Activated CD8-positive, alpha-beta memory T cell treated with anti-CD3 and anti-CD28 coated beads, Interleukin-2, amount 50 U/mL, for 24 hours (primary cell): Measurements from ENCODE around the gene LEFTY2.
"Not testable (repeated sequence)": the region's sequence is repeated elsewhere in the genome, so short reads cannot be mapped to it uniquely, and the experiment has no call there.

Source experiments
- DNase-seq: peaks from one replicate; pipeline ENCODE4 v3.0.0-alpha.2; 2020; ENCODE audit errors: extremely low read depth

The LEFTY2 gene

DNA sequence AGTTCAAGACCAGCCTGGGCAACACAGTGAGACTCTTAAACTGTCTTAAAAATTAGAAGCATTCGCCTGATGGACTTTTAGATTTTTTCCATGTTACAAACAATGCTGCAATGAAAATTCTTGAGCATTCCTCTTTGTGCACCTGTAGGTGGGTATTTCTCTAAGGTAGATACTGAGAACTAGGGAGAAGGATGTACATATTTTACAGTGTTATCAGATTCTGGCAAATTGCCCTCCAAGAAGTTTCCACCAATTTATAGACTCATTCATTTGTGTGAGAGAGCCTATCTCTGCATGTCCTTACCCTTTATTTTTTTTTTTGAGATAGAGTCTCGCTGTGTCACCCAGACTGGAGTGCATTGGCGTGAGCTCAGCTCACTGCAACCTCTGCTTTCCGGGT lies 12.3 kb upstream of the LEFTY2 start:
- no peak for DNase-seq

GRCh38 chr1:225950905-225951497 lies 10.0 kb upstream of the LEFTY2 start:
- no peak for DNase-seq

DNA sequence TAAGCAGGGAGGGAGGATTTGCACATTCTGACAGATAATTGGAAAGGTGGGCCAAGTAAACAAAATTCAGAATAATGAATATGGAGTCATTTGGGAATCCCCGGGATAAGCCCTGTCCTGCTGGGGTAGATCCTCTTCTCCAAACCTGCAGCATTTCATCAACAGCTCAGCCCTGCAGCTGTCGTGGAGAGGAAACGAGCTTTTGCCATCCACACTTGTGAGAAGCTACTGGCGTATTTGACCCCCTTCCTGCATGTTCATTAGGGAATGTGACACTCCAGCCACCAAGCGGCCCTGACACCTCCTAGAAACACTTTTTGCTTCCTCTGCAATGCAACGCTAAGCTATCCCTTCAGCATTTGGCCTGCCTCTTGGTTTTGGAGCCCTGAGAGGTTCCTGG lies 8.0 kb upstream of the LEFTY2 start:
- DNase-seq, result no peak

DNA sequence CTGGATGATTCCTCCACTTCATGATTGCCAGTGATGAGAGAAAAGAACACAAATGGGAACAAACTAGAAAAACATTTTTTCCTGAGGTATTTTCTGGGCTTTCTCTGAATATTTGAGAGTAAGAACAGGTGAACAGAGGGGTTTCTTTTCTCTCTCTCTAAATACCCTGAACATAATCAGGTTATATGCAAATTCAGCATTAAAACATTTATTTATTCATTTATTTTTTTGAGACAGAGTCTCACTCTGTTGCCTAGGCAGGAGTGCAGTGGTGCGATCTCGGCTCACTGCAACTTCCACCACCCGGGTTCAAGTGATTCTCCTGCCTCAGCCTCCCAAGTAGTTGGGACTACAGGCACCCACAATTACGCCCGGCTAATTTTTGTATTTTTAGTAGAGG lies 5.8 kb upstream of the LEFTY2 start:
- DNase-seq, result no peak

DNA sequence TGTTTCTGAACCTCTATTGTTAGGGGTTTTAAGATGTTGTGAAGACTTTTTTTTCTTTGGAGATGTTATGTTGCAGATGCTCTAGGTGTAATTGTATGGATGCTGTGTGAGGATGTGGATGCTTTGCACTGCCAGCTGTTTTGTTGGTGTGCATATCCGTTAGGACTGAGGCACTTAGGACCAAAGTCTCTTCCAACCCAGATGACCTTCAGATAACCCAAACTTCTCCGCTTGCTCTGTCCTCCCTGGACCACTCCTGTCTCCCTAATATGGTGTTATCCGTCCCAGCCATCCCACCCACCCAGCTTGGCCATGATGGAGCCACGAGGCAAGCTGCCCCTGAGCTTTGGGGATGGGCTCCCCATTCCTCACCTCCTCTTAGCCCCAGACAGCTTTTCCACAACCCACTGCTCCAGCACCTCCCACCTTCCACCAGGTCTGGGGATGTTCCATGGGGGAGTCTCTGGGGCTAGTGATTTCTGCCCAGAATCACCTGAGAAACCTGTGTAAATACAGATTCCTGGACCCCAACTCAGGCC lies 5.1 kb upstream of the LEFTY2 start:
- no peak for DNase-seq

DNA sequence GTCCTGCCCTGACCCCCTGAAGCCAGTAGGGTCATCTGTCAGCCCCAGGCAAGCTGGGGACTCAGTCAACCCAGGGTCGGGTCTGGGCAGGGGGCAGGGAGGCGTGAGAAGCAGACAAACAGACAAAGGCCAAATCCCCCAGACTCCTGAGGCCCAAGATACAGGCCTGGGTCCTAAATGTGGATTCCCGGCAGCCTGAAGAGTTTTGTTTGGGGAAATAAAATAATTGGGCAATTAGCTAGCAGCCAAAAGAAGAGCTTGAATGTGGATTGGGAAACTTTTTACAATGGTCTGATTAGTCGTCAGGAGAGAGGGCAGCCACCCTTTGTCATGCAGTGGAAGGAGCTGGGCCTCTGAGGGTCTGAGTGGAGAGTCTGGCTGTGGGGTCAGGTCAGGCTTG lies 4.5 kb upstream of the LEFTY2 start:
- DNase-seq, result no peak

- no peak for DNase-seq
Observed at GRCh38 chr1:225944951-225945350, 3.9 kb upstream of the LEFTY2 start.

DNA sequence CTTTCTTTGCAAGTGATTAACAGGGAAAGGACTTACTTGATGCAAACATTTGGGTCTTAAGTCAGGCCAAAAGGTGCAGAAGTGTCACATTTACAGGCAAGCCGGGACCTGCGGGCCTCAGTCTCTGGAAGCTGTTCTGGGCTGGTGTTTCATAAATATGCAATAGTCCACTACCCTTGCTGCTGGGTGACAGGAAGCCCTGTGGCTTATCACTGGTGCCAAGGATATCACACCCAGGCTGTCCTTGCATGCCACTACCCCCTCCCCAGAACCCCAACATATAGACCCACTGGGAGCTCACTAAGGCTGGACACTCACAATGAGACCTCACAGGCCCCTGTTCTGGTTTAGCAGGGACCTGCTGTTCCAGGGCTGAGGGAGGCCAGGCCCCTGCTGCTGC lies 3.4 kb upstream of the LEFTY2 start:
- no peak for DNase-seq

- no peak for DNase-seq
Observed at GRCh38 chr1:225943582-225943981, 2.6 kb upstream of the LEFTY2 start.

GRCh38 chr1:225942574-225942973 lies 1.6 kb upstream of the LEFTY2 start:
- DNase-seq, result no peak

DNA sequence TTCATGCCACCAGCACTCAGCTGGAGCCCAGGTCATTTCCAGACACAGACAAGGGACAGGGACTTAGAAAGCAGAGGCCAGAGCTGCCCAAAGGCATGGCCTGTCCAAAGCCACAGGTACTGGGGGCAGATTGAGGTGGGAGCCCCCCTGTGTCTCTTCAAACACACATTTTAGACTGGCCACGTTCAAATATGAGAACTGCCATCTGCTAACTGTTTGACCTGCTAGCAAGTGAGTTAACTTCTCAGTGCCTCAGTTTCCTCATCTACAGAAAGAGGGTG lies 862 bp upstream of the LEFTY2 start:
- no peak for DNase-seq

GRCh38 chr1:225940385-225941151 lies 452 bp downstream of the LEFTY2 start:
- no peak for DNase-seq

- DNase-seq, result not testable (repeated sequence)
Observed at GRCh38 chr1:225939939-225940310, 1.1 kb downstream of the LEFTY2 start.

DNA sequence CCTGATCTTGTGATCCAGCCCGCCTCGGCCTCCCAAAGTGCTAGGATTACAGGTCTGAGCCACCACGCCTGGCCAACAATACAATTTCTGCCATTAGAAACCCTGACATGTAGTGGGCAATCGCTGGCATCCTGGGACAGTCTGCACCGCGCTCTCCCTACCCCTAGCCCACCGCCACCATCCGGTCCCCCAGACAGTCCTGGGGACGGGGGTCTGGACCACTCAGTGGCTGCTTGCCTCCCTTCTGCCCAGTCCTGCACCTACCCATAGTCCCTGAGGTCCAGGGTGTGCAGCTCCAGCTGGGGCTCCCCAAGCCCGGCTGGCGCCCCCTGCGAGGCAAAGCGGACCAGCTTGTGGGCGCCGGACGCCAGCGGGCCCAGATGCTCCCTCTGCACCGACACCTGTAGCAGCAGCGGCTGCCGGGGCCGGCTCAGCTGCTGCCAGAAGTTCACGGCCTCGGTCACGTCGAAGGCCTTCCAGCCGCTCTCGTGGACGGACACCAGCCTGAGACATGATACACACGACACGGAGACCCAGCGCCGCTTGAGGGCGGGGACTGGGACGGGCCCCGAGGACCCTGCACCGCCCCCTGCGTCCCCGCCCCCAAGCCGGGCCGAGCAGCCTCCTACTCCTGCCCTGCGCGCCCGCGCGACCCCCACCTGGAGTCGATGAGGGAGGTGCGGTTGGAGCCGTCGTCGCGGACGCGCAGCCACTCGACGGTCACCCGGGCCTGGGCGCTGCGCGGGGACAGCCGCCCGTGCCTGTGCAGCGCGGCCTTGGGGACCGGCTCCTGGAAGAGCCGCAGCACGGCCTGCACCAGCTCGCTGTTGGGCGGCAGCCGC lies 1.7 kb downstream of the LEFTY2 start:
- DNase-seq, result not testable (repeated sequence)

- DNase-seq, result no peak
Observed at GRCh38 chr1:225937048-225937968, 3.7 kb downstream of the LEFTY2 start.

DNA sequence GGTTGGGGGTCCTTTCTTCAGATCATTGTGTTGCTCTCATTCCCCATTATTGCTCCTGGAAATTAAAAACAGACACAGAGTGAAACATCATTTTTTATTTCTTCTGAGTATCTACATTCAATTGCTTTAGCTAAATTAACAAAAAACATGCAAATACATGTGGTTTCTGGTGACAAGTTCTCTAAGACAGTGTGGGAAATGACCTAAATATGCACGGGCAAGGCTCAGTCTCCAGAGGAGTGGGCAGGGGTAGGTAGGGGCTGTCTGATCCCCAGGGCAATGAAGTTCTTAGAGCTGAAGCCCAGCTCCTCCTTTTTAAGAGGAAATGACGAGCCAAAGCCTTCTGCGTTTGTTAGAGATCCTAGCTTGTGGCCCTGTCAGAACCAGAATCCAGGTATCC lies 4.5 kb downstream of the LEFTY2 start:
- no peak for DNase-seq

- not testable (repeated sequence) for DNase-seq
Observed at GRCh38 chr1:225936086-225936485, 4.9 kb downstream of the LEFTY2 start.

- DNase-seq, result no peak
Observed at GRCh38 chr1:225934711-225935110, 6.3 kb downstream of the LEFTY2 start.

DNA sequence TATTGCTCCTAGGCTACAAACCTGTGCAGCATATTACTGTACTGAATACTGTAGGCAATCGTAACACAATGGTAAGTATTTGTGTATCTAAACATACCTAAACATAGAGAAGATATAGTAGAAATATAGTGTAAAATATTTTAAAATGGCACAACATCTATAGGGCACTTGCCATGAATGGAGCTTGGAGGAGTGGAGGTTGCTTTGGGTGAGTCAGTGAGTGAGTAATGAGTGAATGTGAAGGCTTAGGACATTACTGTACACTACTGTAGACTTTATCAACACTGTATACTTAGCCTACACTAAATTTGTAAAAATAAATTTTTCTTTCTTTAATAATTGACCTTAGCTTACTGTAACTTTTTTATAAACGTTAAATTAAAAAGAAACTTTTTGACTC lies 7.9 kb downstream of the LEFTY2 start:
- DNase-seq, result no peak

- DNase-seq, result no peak
Observed at GRCh38 chr1:225931270-225932136, 9.5 kb downstream of the LEFTY2 start.

DNA sequence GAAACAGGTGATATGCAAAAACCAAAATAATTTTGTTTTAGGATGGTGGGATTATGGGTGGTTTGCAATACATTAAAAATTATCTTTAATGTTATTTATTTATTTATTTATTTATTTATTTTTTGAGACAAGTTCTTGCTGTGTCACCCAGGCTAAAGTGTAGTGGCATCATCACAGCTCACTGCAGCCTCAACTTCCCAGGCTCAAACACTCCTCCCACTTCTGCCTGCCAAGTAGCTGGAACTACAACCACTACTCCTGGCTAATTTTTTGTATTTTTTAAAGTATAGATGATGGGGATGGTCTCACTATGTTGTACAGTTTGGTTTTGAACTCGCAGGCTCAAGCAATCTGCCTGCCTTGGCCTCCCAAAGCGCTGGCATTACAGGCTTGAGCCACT lies 10.5 kb downstream of the LEFTY2 start:
- DNase-seq, result no peak
